ENCODE measurements around the gene MACROD2. TPM values are rescaled to one million over a fixed set of nuclear protein-coding genes. Genes with fewer than 3 reads are reported as not detected.

The MACROD2 gene
- total RNA-seq, 1 experiment from 2014 or later = 3.7 TPM

DNA sequence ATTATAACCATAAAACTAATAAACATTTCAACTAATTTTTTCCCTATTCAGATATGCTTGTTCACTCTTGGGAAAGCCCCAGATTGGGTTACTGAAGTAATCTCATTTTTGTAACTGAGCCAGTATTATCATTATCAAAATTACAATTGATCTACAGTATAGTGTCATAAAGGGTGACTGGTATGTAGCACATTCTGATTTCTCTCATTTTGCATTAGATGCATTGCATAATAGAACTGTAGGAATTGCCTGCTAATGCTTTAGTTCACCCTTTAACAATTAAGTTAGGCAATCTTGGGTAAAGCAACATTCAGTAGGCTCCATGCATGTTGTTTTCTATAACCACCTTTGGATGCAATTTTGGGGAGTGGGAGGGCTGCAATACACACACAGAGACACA lies 492.9 kb downstream of the MACROD2 start:
- Histone ChIP-seq H3K4me1 (ENCODE audit: control insufficient read depth in 1 of 2, insufficient read depth in 2 of 2, low read length in 2 of 2) (no peaks in the 10 kb centered on the region), H3K27ac (ENCODE audit: low read depth, low read length) (no peak overlapping the region), H3K9me2 (ENCODE audit: insufficient read depth) (no peaks in the 10 kb centered on the region), H3K4me3 (replicated peaks in 1 of 2; ENCODE audit: low read depth in 1 of 2, low read length in 2 of 2) (no peak overlapping the region), H3K4me2 (ENCODE audit: low read length) (no peak overlapping the region), H3K9ac (ENCODE audit: low read length) (no peak overlapping the region), H2AFZ (ENCODE audit: low read depth, low read length, poor library complexity, severe bottlenecking) (no peak overlapping the region), H3K27me3 (ENCODE audit: insufficient read depth, low read length) (no peaks in the 10 kb centered on the region), H3K79me2 (ENCODE audit: insufficient read depth, low read length) (no peaks in the 10 kb centered on the region), H3K9me3 (ENCODE audit: control insufficient read depth in 1 of 2, insufficient read depth in 1 of 2, low read depth in 1 of 2, low read length in 2 of 2) (no peaks in the 10 kb centered on the region), H3K36me3 (ENCODE audit: control insufficient read depth in 1 of 2, insufficient read depth in 2 of 2, low read length in 2 of 2) (no peaks in the 10 kb centered on the region), H4K20me1 (ENCODE audit: insufficient read depth) (no peaks in the 10 kb centered on the region)
- ATAC-seq = no peak
- no peak for DNase-seq (ENCODE audit: low read depth, low spot score)
- intact Hi-C loops (cut with micrococcal nuclease) = no loop called here
- TF ChIP-seq SIN3A (IDR thresholded peaks at IDR 0.05; ENCODE audit: low read depth) (no peak), TCF7L2 (IDR thresholded peaks at IDR 0.05; ENCODE audit: borderline replicate concordance, extremely low read depth, insufficient read depth, insufficient read length) (no peak), YY1 (IDR thresholded peaks at IDR 0.05; ENCODE audit: extremely low read depth, insufficient replicate concordance, low read depth, low read length) (no peak), POLR2AphosphoS5 (IDR thresholded peaks at IDR 0.05; ENCODE audit: low read depth, low read length) (no peak)
- TF ChIP-seq, protein P1, sequence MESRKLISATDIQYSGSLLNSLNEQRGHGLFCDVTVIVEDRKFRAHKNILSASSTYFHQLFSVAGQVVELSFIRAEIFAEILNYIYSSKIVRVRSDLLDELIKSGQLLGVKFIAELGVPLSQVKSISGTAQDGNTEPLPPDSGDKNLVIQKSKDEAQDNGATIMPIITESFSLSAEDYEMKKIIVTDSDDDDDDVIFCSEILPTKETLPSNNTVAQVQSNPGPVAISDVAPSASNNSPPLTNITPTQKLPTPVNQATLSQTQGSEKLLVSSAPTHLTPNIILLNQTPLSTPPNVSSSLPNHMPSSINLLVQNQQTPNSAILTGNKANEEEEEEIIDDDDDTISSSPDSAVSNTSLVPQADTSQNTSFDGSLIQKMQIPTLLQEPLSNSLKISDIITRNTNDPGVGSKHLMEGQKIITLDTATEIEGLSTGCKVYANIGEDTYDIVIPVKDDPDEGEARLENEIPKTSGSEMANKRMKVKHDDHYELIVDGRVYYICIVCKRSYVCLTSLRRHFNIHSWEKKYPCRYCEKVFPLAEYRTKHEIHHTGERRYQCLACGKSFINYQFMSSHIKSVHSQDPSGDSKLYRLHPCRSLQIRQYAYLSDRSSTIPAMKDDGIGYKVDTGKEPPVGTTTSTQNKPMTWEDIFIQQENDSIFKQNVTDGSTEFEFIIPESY (IDR thresholded peaks at IDR 0.05; ENCODE audit: extremely low read depth, insufficient replicate concordance, low read length) = no peak
- TF ChIP-seq, protein P2, sequence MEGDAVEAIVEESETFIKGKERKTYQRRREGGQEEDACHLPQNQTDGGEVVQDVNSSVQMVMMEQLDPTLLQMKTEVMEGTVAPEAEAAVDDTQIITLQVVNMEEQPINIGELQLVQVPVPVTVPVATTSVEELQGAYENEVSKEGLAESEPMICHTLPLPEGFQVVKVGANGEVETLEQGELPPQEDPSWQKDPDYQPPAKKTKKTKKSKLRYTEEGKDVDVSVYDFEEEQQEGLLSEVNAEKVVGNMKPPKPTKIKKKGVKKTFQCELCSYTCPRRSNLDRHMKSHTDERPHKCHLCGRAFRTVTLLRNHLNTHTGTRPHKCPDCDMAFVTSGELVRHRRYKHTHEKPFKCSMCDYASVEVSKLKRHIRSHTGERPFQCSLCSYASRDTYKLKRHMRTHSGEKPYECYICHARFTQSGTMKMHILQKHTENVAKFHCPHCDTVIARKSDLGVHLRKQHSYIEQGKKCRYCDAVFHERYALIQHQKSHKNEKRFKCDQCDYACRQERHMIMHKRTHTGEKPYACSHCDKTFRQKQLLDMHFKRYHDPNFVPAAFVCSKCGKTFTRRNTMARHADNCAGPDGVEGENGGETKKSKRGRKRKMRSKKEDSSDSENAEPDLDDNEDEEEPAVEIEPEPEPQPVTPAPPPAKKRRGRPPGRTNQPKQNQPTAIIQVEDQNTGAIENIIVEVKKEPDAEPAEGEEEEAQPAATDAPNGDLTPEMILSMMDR (IDR thresholded peaks at IDR 0.05 in 2 of 3, conservative IDR thresholded peaks at IDR 0.05 in 1 of 3; ENCODE audit: borderline replicate concordance in 1 of 3, insufficient read depth in 1 of 3, low read depth in 2 of 3, low read length in 2 of 3) = no peak
- BruUV-seq (replicated peaks) = no TSS peak
- RAD21 ChIA-PET (ENCODE audit: low non-redundant PET in 1 of 2, low total read pairs in 2 of 2, uncharacterized antibody in 2 of 2, unreplicated experiment in 2 of 2) = no interaction called here
- POLR2A ChIA-PET = no interaction called here
- CTCF ChIA-PET = no interaction called here

Data from HCT116 (cell line).